ENCODE data around the gene HS6ST3.

HS6ST3 gene

DNA sequence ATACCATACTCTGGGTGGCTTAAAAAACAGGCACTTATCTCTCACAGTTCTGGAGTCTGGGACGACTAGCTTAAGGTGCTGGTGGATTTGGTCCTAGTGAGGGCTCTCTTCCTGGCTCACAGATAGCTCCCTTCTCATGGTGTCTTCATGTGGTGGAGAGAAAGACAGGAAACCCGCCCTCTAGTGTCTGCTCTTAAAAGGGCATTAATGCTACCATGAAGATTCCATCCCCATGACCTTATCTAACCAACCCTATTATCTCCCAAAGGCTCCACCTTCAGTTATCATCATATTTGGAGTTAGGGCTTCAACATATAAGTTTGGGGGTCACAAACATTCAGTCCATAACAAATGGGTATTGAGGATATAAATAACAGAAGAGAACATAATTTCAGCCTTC lies 139.4 kb downstream of the HS6ST3 start:
- TF ChIP-seq, protein P1, sequence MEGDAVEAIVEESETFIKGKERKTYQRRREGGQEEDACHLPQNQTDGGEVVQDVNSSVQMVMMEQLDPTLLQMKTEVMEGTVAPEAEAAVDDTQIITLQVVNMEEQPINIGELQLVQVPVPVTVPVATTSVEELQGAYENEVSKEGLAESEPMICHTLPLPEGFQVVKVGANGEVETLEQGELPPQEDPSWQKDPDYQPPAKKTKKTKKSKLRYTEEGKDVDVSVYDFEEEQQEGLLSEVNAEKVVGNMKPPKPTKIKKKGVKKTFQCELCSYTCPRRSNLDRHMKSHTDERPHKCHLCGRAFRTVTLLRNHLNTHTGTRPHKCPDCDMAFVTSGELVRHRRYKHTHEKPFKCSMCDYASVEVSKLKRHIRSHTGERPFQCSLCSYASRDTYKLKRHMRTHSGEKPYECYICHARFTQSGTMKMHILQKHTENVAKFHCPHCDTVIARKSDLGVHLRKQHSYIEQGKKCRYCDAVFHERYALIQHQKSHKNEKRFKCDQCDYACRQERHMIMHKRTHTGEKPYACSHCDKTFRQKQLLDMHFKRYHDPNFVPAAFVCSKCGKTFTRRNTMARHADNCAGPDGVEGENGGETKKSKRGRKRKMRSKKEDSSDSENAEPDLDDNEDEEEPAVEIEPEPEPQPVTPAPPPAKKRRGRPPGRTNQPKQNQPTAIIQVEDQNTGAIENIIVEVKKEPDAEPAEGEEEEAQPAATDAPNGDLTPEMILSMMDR (conservative IDR thresholded peaks at IDR 0.05; ENCODE audit: low read length), result peak; percentile 38
- no peak for DNase-seq (ENCODE audit: low read depth)
- H3K4me3 ChIP-seq (ENCODE audit: low read length), result no peak overlapping the region

GRCh38 chr13:96238241-96238640 lies 148.3 kb downstream of the HS6ST3 start:
- TF ChIP-seq, protein P1 (conservative IDR thresholded peaks at IDR 0.05; ENCODE audit: low read length), result no peak
- DNase-seq (ENCODE audit: low read depth), result no peak
- H3K4me3 ChIP-seq (ENCODE audit: low read length), result no peak overlapping the region

- TF ChIP-seq, protein P1 (conservative IDR thresholded peaks at IDR 0.05; ENCODE audit: low read length), result no peak
- no peak for DNase-seq (ENCODE audit: low read depth)
- no peak overlapping the region for H3K4me3 ChIP-seq (ENCODE audit: low read length)
Measured at GRCh38 chr13:96238861-96239260, 149.0 kb downstream of the HS6ST3 start.

- DNase-seq (ENCODE audit: low read depth), result no peak
- H3K4me3 ChIP-seq (ENCODE audit: low read length), result no peak overlapping the region
- TF ChIP-seq, protein P1 (conservative IDR thresholded peaks at IDR 0.05; ENCODE audit: low read length), result no peak
Measured at GRCh38 chr13:96243376-96243775, 153.5 kb downstream of the HS6ST3 start.

DNA sequence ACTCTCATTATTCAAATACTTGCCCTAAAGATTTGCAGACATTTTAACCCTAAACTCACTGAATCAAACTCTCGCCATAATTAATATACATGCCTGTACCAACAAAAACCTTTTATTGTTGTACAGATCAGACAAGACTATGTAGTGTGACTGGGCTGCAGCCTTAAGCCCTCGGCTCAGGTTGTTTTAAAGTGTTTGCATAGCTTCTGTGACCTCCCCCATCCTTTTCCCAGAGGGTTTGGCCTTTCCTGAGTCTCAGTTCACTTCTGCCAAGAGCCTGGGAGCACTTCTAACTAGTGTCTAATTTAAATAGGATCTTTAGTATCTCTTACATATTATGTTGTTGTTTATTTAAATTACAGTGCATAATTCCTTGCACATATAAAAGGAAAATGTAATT lies 158.2 kb downstream of the HS6ST3 start:
- TF ChIP-seq, protein P1 (conservative IDR thresholded peaks at IDR 0.05; ENCODE audit: low read length), result no peak
- DNase-seq (ENCODE audit: low read depth), result no peak
- no peak overlapping the region for H3K4me3 ChIP-seq (ENCODE audit: low read length)

DNA sequence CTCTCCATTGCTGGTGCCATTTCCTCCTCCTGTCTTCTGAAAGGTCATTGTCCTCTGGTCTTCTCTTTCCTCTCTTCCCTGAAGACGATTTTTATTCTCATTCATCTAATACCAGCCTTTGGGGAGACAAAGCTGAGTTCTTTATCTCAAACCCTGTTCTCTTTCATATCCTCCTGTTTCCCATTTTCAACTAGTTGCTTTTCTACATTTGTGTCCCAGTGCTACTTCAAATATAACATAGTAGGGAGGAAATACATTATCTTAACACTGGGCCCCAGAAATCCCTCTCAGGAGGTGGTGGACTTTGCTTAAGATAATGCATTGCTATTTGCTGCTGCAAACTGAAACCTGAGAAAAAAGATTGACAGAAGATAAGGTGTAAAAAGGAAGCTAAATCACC lies 159.1 kb downstream of the HS6ST3 start:
- TF ChIP-seq, protein P1 (conservative IDR thresholded peaks at IDR 0.05; ENCODE audit: low read length), result no peak
- H3K4me3 ChIP-seq (ENCODE audit: low read length), result no peak overlapping the region
- DNase-seq (ENCODE audit: low read depth), result no peak

- TF ChIP-seq, protein P1 (conservative IDR thresholded peaks at IDR 0.05; ENCODE audit: low read length), result no peak
- DNase-seq (ENCODE audit: low read depth), result no peak
- no peak overlapping the region for H3K4me3 ChIP-seq (ENCODE audit: low read length)
Measured at GRCh38 chr13:96252903-96253302, 163.0 kb downstream of the HS6ST3 start.

Measured in AG10803 (cell line).